ENCODE data around the gene COL8A2. TPM values are rescaled to one million over a fixed set of nuclear protein-coding genes. Genes with fewer than 3 reads are reported as not detected.

Gene COL8A2
- total RNA-seq, 1 donor from 2014 or later = 18.1 TPM

GRCh38 chr1:36081926-36082485 lies 43.0 kb downstream of the COL8A2 start:
- H3K4me3 Mint-ChIP-seq (ENCODE audit: unreplicated experiment) = no peak overlapping the region
- no peaks in the 10 kb centered on the region for H3K9me3 Mint-ChIP-seq (ENCODE audit: low read depth)
- no peak for TF ChIP-seq CTCF (IDR thresholded peaks at IDR 0.05)
- H3K36me3 Mint-ChIP-seq (ENCODE audit: low read depth) = no peaks in the 10 kb centered on the region
- DNase-seq (ENCODE audit: low spot score) = no peak
- peaks cover 3% of the 10 kb centered on the region for H3K4me1 Mint-ChIP-seq (ENCODE audit: low read depth)
- H3K27me3 Mint-ChIP-seq (ENCODE audit: low read depth) = no peaks in the 10 kb centered on the region
- no peak overlapping the region for H3K27ac Mint-ChIP-seq (ENCODE audit: unreplicated experiment)

GRCh38 chr1:36080801-36081200 lies 44.2 kb downstream of the COL8A2 start:
- no peak overlapping the region for H3K4me3 Mint-ChIP-seq (ENCODE audit: unreplicated experiment)
- DNase-seq (ENCODE audit: low spot score) = no peak
- peaks cover 3% of the 10 kb centered on the region for H3K4me1 Mint-ChIP-seq (ENCODE audit: low read depth)
- no peaks in the 10 kb centered on the region for H3K9me3 Mint-ChIP-seq (ENCODE audit: low read depth)
- H3K27ac Mint-ChIP-seq (ENCODE audit: unreplicated experiment) = no peak overlapping the region
- no peak for TF ChIP-seq CTCF (IDR thresholded peaks at IDR 0.05)
- H3K36me3 Mint-ChIP-seq (ENCODE audit: low read depth) = no peaks in the 10 kb centered on the region
- H3K27me3 Mint-ChIP-seq (ENCODE audit: low read depth) = no peaks in the 10 kb centered on the region

- no peak overlapping the region for H3K27ac Mint-ChIP-seq (ENCODE audit: unreplicated experiment)
- no peaks in the 10 kb centered on the region for H3K36me3 Mint-ChIP-seq (ENCODE audit: low read depth)
- H3K4me3 Mint-ChIP-seq (ENCODE audit: unreplicated experiment) = no peak overlapping the region
- no peaks in the 10 kb centered on the region for H3K9me3 Mint-ChIP-seq (ENCODE audit: low read depth)
- H3K27me3 Mint-ChIP-seq (ENCODE audit: low read depth) = no peaks in the 10 kb centered on the region
- DNase-seq (ENCODE audit: low spot score) = no peak
- TF ChIP-seq CTCF (IDR thresholded peaks at IDR 0.05) = no peak
- H3K4me1 Mint-ChIP-seq (ENCODE audit: low read depth) = peaks cover 3% of the 10 kb centered on the region
Observed at GRCh38 chr1:36080236-36080635, 44.8 kb downstream of the COL8A2 start.

- no peak for TF ChIP-seq CTCF (IDR thresholded peaks at IDR 0.05)
- Mint-ChIP-seq H3K9me3 (ENCODE audit: low read depth) (no peaks in the 10 kb centered on the region), H3K27me3 (ENCODE audit: low read depth) (no peaks in the 10 kb centered on the region), H3K36me3 (ENCODE audit: low read depth) (no peaks in the 10 kb centered on the region), H3K4me1 (ENCODE audit: low read depth) (no peaks in the 10 kb centered on the region), H3K4me3 (ENCODE audit: unreplicated experiment) (no peak overlapping the region), H3K27ac (ENCODE audit: unreplicated experiment) (no peak overlapping the region)
- DNase-seq (ENCODE audit: low spot score) = no peak
Observed at GRCh38 chr1:36076979-36077573, 47.9 kb downstream of the COL8A2 start.

GRCh38 chr1:36070349-36070748 lies 54.7 kb downstream of the COL8A2 start:
- H3K4me3 Mint-ChIP-seq (ENCODE audit: unreplicated experiment) = no peak overlapping the region
- TF ChIP-seq CTCF (IDR thresholded peaks at IDR 0.05) = no peak
- DNase-seq (ENCODE audit: low spot score) = no peak
- H3K36me3 Mint-ChIP-seq (ENCODE audit: low read depth) = peaks cover 1% of the 10 kb centered on the region
- no peaks in the 10 kb centered on the region for H3K9me3 Mint-ChIP-seq (ENCODE audit: low read depth)
- no peak overlapping the region for H3K27ac Mint-ChIP-seq (ENCODE audit: unreplicated experiment)
- H3K4me1 Mint-ChIP-seq (ENCODE audit: low read depth) = no peaks in the 10 kb centered on the region
- H3K27me3 Mint-ChIP-seq (ENCODE audit: low read depth) = no peaks in the 10 kb centered on the region
